Karpas-422 (cell line): ENCODE results near the gene OTOF. TPM values are rescaled to one million over a fixed set of nuclear protein-coding genes. Genes with fewer than 3 reads are reported as not detected.

Experiments
- DNase-seq: peaks from one replicate; pipeline ENCODE4 v3.0.0-alpha.2; 2015
- H2AFZ ChIP-seq: fragments of 200-600 bp; sonication (generic); 2 replicates; pipeline ENCODE4 v1.6.1; 2014; ENCODE audit warnings: antibody characterized with exemption, low read length, mixed read lengths
- H3K27ac ChIP-seq: fragments of 200-600 bp; sonication (generic); 2 replicates; pipeline ENCODE4 v1.5.1; 2014; ENCODE audit warnings: mild to moderate bottlenecking, low read length, moderate library complexity
- H3K27me3 ChIP-seq: fragments of 200-600 bp; sonication (generic); 2 replicates; pipeline ENCODE4 v1.6.1; 2014; ENCODE audit warnings: low read length, mixed read lengths
- H3K36me3 ChIP-seq: fragments of 200-600 bp; sonication (generic); 2 replicates; pipeline ENCODE4 v1.6.1; 2014; ENCODE audit warnings: low read length, mixed read lengths; ENCODE audit not compliant: insufficient read depth
- H3K4me1 ChIP-seq: fragments of 200-600 bp; sonication (generic); 2 replicates; pipeline ENCODE4 v1.6.1; 2014; ENCODE audit warnings: mild to moderate bottlenecking, low read length, mixed read lengths
- H3K4me2 ChIP-seq: fragments of 200-600 bp; sonication (generic); 2 replicates; pipeline ENCODE4 v1.6.1; 2014; ENCODE audit warnings: low read length, low read depth, mild to moderate bottlenecking; ENCODE audit not compliant: poor library complexity, severe bottlenecking
- H3K4me3 ChIP-seq: fragments of 200-600 bp; sonication (generic); 2 replicates; pipeline ENCODE4 v1.5.1; 2014; ENCODE audit warnings: mild to moderate bottlenecking, antibody characterized with exemption, low read length, mixed read lengths
- H3K79me2 ChIP-seq: fragments of 200-600 bp; sonication (generic); 2 replicates; pipeline ENCODE4 v1.6.1; 2014; ENCODE audit warnings: mild to moderate bottlenecking, low read length, mixed read lengths
- H3K9ac ChIP-seq: fragments of 200-600 bp; sonication (generic); 2 replicates; pipeline ENCODE4 v1.6.0; 2014; ENCODE audit warnings: low read length
- H3K9me2 ChIP-seq: fragments of 200-600 bp; sonication (generic), shearing (Covaris generic); replicated peaks from 2 replicates; pipeline ENCODE4 v1.6.0; 2014; ENCODE audit warnings: mild to moderate bottlenecking, low read length, moderate library complexity; ENCODE audit not compliant: insufficient read depth
- H3K9me3 ChIP-seq: fragments of 300-700, 200-600 bp; sonication (generic); 2 replicates; pipeline ENCODE4 v1.6.1; 2014; ENCODE audit warnings: low read length, mixed read lengths
- H4K20me1 ChIP-seq: fragments of 200-600 bp; sonication (generic); 2 replicates; pipeline ENCODE4 v1.6.1; 2014; ENCODE audit warnings: mild to moderate bottlenecking, antibody characterized with exemption, low read length, low read depth; ENCODE audit not compliant: insufficient read depth
- total RNA-seq: library from RNA; depleted of rRNA; stranded (reverse); fragments of >200 nt; shearing (Covaris generic); gene quantifications from 2 replicates; pipeline ENCODE4 v1.2.3, GENCODE V29; 2014; ENCODE audit warnings: low replicate concordance; rRNA removed

The OTOF gene
- 0.04 and 0.07 TPM in 2 replicates for total RNA-seq

GRCh38 chr2:26477911-26478253 is at the start of gene OTOF:
Gene OTOF, minus strand, starts transcription at chr2:26478124.
- no peaks in the 10 kb centered on the region for H3K79me2 ChIP-seq
- DNase-seq = no peak
- no peaks in the 10 kb centered on the region for H3K36me3 ChIP-seq
- H4K20me1 ChIP-seq = no peaks in the 10 kb centered on the region
- no peak within 1 kb of the TSS for H3K4me3 ChIP-seq
- no peak within 1 kb of the TSS for H3K4me2 ChIP-seq
- no peak within 1 kb of the TSS for H3K9ac ChIP-seq
- H3K9me2 ChIP-seq = no peaks in the 10 kb centered on the region
- no peak within 1 kb of the TSS for H3K27ac ChIP-seq
- no peak within 1 kb of the TSS for H2AFZ ChIP-seq
- no peaks in the 10 kb centered on the region for H3K4me1 ChIP-seq
- H3K9me3 ChIP-seq = no peaks in the 10 kb centered on the region
- H3K27me3 ChIP-seq = no peaks in the 10 kb centered on the region

DNA sequence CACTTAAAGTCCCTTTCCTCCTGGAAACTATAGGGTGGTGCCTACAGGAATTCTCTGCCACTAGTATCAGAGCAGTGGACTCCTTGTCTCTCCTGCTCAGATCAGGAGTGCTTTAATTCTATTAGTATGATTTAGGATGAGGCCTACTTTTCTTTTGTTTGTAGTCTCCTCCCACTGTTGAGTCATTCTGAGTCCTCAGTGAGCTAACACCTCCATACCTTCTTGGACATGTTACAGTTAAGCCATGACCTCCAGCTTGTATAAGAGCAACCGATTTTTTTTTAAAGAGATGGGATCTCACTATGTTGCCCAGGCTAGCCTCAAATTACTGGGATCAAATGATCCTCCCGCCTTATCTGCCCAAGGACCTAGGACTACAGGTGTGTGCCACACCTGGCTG is 48.7 kb upstream of the OTOF start:
- H3K4me1 ChIP-seq = no peaks in the 10 kb centered on the region
- no peaks in the 10 kb centered on the region for H3K9me2 ChIP-seq
- DNase-seq = no peak
- no peak overlapping the region for H3K27ac ChIP-seq
- H3K9ac ChIP-seq = no peak overlapping the region
- no peaks in the 10 kb centered on the region for H3K27me3 ChIP-seq
- no peaks in the 10 kb centered on the region for H3K79me2 ChIP-seq
- H3K4me3 ChIP-seq = no peak overlapping the region
- no peaks in the 10 kb centered on the region for H3K36me3 ChIP-seq
- H4K20me1 ChIP-seq = no peaks in the 10 kb centered on the region
- H3K4me2 ChIP-seq = no peak overlapping the region
- H3K9me3 ChIP-seq = no peaks in the 10 kb centered on the region
- H2AFZ ChIP-seq = no peak overlapping the region

DNA sequence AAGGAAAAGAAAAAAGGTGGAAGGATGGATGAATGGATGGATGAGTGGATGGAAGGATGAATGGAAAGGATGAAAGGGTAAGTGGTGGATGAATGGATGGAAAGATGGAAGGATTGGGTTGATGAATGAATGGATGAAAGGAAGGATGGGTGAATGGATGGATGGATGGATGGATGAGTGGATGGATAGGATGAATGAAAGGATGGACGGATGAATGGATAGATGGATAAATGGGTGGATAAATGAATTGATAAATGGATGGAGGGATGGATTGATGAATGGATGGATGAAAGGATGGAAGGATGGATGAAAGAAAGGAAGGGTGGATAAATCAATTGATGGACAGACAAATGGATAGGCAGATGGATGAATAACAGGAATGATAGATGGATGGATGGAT is 48.2 kb upstream of the OTOF start:
- Histone ChIP-seq H3K9ac (no peak overlapping the region), H3K4me2 (no peak overlapping the region), H3K27me3 (no peaks in the 10 kb centered on the region), H3K36me3 (no peaks in the 10 kb centered on the region), H3K79me2 (no peaks in the 10 kb centered on the region), H3K9me3 (no peaks in the 10 kb centered on the region), H2AFZ (no peak overlapping the region), H3K4me3 (no peak overlapping the region), H3K9me2 (no peaks in the 10 kb centered on the region), H3K27ac (no peak overlapping the region), H3K4me1 (no peaks in the 10 kb centered on the region; the same call in 1 of the 2 replicates), H4K20me1 (no peaks in the 10 kb centered on the region)
- DNase-seq = no peak

GRCh38 chr2:26523750-26524149 is 45.8 kb upstream of the OTOF start:
- no peaks in the 10 kb centered on the region for H3K36me3 ChIP-seq
- H3K27me3 ChIP-seq = no peaks in the 10 kb centered on the region
- H3K27ac ChIP-seq = no peak overlapping the region
- H3K4me1 ChIP-seq = no peaks in the 10 kb centered on the region; the same call in 1 of the 2 replicates
- no peak overlapping the region for H2AFZ ChIP-seq
- H3K4me2 ChIP-seq = no peak overlapping the region
- H3K79me2 ChIP-seq = no peaks in the 10 kb centered on the region
- H3K9ac ChIP-seq = no peak overlapping the region
- no peaks in the 10 kb centered on the region for H3K9me2 ChIP-seq
- no peaks in the 10 kb centered on the region for H4K20me1 ChIP-seq
- DNase-seq = no peak
- no peaks in the 10 kb centered on the region for H3K9me3 ChIP-seq
- no peak overlapping the region for H3K4me3 ChIP-seq

- Histone ChIP-seq H3K79me2 (no peaks in the 10 kb centered on the region), H3K4me1 (no peaks in the 10 kb centered on the region; the same call in 1 of the 2 replicates), H3K4me2 (no peak overlapping the region), H3K4me3 (no peak overlapping the region), H3K27ac (no peak overlapping the region), H3K36me3 (no peaks in the 10 kb centered on the region), H3K9me3 (no peaks in the 10 kb centered on the region), H4K20me1 (no peaks in the 10 kb centered on the region), H3K9ac (no peak overlapping the region), H3K27me3 (no peaks in the 10 kb centered on the region), H2AFZ (no peak overlapping the region), H3K9me2 (no peaks in the 10 kb centered on the region)
- DNase-seq = no peak
Observed at GRCh38 chr2:26522751-26523171, 44.8 kb upstream of the OTOF start.

DNA sequence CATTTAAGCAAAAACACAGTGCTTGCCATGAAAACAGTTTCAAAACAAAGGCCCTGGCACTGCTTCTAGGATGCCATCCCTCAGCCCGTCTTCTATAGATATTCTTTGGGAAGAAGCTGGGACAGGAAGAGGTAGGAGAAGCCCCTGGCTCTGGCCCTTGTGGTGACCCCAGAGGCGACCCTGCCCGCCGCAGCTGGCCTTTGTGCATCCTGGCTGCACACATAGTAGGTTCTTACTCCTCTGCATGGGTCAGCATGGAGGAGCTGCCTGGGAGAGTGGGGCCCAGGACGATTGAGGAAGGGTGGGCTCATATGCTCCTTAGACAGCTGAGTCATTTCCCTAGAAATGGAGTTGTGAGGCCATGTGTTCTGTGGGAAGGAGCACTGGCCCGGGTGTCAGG is 44.4 kb upstream of the OTOF start:
- Histone ChIP-seq H3K4me1 (no peaks in the 10 kb centered on the region; the same call in 1 of the 2 replicates), H3K27ac (no peak overlapping the region), H3K9me3 (no peaks in the 10 kb centered on the region), H3K4me3 (no peak overlapping the region), H2AFZ (no peak overlapping the region), H3K36me3 (no peaks in the 10 kb centered on the region), H3K9ac (no peak overlapping the region), H3K4me2 (no peak overlapping the region), H3K9me2 (no peaks in the 10 kb centered on the region), H3K27me3 (no peaks in the 10 kb centered on the region), H3K79me2 (no peaks in the 10 kb centered on the region), H4K20me1 (no peaks in the 10 kb centered on the region)
- no peak for DNase-seq

DNA sequence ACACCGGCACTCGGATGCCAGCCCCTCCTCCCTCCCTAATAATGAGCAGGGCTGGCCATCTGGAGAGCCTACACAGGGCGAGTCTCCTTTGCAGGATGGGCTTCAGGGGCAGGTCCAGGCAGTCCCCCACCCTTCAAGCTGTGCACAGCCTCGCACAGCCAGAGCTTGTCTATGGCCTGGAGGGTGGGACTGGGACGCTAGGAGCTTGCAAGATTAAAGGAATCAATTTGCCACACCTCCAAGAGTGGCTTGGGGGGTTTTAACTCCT is 43.9 kb upstream of the OTOF start:
- H3K4me1 ChIP-seq = no peaks in the 10 kb centered on the region; the same call in 1 of the 2 replicates
- H3K79me2 ChIP-seq = no peaks in the 10 kb centered on the region
- no peaks in the 10 kb centered on the region for H4K20me1 ChIP-seq
- H3K27me3 ChIP-seq = no peaks in the 10 kb centered on the region
- H3K36me3 ChIP-seq = no peaks in the 10 kb centered on the region
- no peak overlapping the region for H3K27ac ChIP-seq
- no peak overlapping the region for H2AFZ ChIP-seq
- no peak for DNase-seq
- H3K9me2 ChIP-seq = no peaks in the 10 kb centered on the region
- no peak overlapping the region for H3K4me2 ChIP-seq
- H3K9me3 ChIP-seq = no peaks in the 10 kb centered on the region
- H3K9ac ChIP-seq = no peak overlapping the region
- no peak overlapping the region for H3K4me3 ChIP-seq

- H4K20me1 ChIP-seq = no peaks in the 10 kb centered on the region
- no peak overlapping the region for H3K4me2 ChIP-seq
- no peak overlapping the region for H2AFZ ChIP-seq
- H3K9ac ChIP-seq = no peak overlapping the region
- DNase-seq = peak; percentile 73
- no peaks in the 10 kb centered on the region for H3K9me3 ChIP-seq
- no peaks in the 10 kb centered on the region for H3K79me2 ChIP-seq
- no peaks in the 10 kb centered on the region for H3K9me2 ChIP-seq
- H3K4me3 ChIP-seq = no peak overlapping the region
- H3K27me3 ChIP-seq = no peaks in the 10 kb centered on the region
- H3K36me3 ChIP-seq = no peaks in the 10 kb centered on the region
- no peak overlapping the region for H3K27ac ChIP-seq
- no peaks in the 10 kb centered on the region; the same call in 1 of the 2 replicates for H3K4me1 ChIP-seq
Observed at GRCh38 chr2:26521054-26521912, 43.4 kb upstream of the OTOF start.
